ENCODE measurements around the gene HOXC12. TPM values are rescaled to one million over a fixed set of nuclear protein-coding genes. Genes with fewer than 3 reads are reported as not detected.

Gene HOXC12
- total RNA-seq, 2 experiments from 2014 or later: not detected

GRCh38 chr12:53989227-53990113, 34.8 kb downstream of the HOXC12 start:
- POLR2A ChIA-PET: no interaction called here
- CTCF ChIA-PET: interaction anchor here (0.7 to 2.3 kb wide), 4 partner anchors 16 to 243 kb away, joined by 3 to 9 read pairs (median 5); no protein-coding TSS in a partner anchor

- POLR2A ChIA-PET: no interaction called here
Observed at GRCh38 chr12:53990311-53991076, 35.8 kb downstream of the HOXC12 start.

GRCh38 chr12:53991077-53991460, 36.4 kb downstream of the HOXC12 start:
- ChIA-PET CTCF (interaction anchor here (0.6 to 2.3 kb wide), 6 partner anchors 9 to 244 kb away, joined by 3 to 7 read pairs (median 3); partner anchors contain the start of gene HOXC9), POLR2A (no interaction called here)

More at GRCh38 chr12:53990311-53991076, 35.8 kb downstream of the HOXC12 start:
- CTCF ChIA-PET: interaction anchor here (0.6 to 2.3 kb wide), 3 partner anchors 15 to 244 kb away, joined by 3 to 7 read pairs (median 3); no protein-coding TSS in a partner anchor

GRCh38 chr12:53992377-53992889, 37.7 kb downstream of the HOXC12 start:
- CTCF ChIA-PET: interaction anchor here (1.2 kb wide), 1 partner anchor 8 kb away, joined by 3 read pairs; the partner anchor contains the start of gene HOXC9
- POLR2A ChIA-PET: no interaction called here

GRCh38 chr12:53993162-53994008, 38.7 kb downstream of the HOXC12 start:
- CTCF ChIA-PET: interaction anchor here (0.8 to 0.9 kb wide), 3 partner anchors 37 to 215 kb away, joined by 3 to 4 read pairs (median 3); partner anchors contain the start of gene HOXC5
- POLR2A ChIA-PET: no interaction called here

GRCh38 chr12:53994009-53994263, 39.2 kb downstream of the HOXC12 start:
- POLR2A ChIA-PET: no interaction called here
- CTCF ChIA-PET: interaction anchor here (0.8 to 0.9 kb wide), 3 partner anchors 38 to 214 kb away, joined by 3 to 4 read pairs (median 3); partner anchors contain the start of gene HOXC5

GRCh38 chr12:53994264-53995001, 39.7 kb downstream of the HOXC12 start:
- ChIA-PET POLR2A (no interaction called here), CTCF (interaction anchor here (0.8 to 2.6 kb wide), 5 partner anchors 9 to 214 kb away, joined by 3 to 12 read pairs (median 3); partner anchors contain the start of genes HOXC10 and HOXC5)

- ChIA-PET CTCF (interaction anchor here (1.0 to 2.6 kb wide), 2 partner anchors 10 to 213 kb away, joined by 3 to 12 read pairs; partner anchors contain the start of gene HOXC10), POLR2A (no interaction called here)
Observed at GRCh38 chr12:53995002-53995377, 40.3 kb downstream of the HOXC12 start.

- POLR2A ChIA-PET: no interaction called here
- CTCF ChIA-PET: interaction anchor here (1.0 to 2.6 kb wide), 3 partner anchors 11 to 212 kb away, joined by 3 to 12 read pairs (median 3); partner anchors contain the start of gene HOXC10
Observed at GRCh38 chr12:53995378-53996239, 40.9 kb downstream of the HOXC12 start.

GRCh38 chr12:53996240-53997203, 41.8 kb downstream of the HOXC12 start:
- CTCF ChIA-PET: interaction anchor here (0.9 to 2.6 kb wide), 3 partner anchors 9 to 211 kb away, joined by 3 to 12 read pairs (median 3); no protein-coding TSS in a partner anchor
- POLR2A ChIA-PET: no interaction called here

GRCh38 chr12:53997204-53998109, 42.8 kb downstream of the HOXC12 start:
- CTCF ChIA-PET: interaction anchor here (0.9 to 2.6 kb wide), 4 partner anchors 8 to 210 kb away, joined by 3 to 12 read pairs (median 3); no protein-coding TSS in a partner anchor
- POLR2A ChIA-PET: no interaction called here

GRCh38 chr12:53998110-53998899, 43.6 kb downstream of the HOXC12 start:
- CTCF ChIA-PET: interaction anchor here (0.9 to 1.2 kb wide), 4 partner anchors 11 to 210 kb away, joined by 3 to 4 read pairs (median 3); partner anchors contain the start of gene HOXC8

GRCh38 chr12:53998900-53999236, 44.2 kb downstream of the HOXC12 start:
- ChIA-PET CTCF (interaction anchor here (0.8 to 1.6 kb wide), 6 partner anchors 10 to 209 kb away, joined by 3 to 7 read pairs (median 3); partner anchors contain the start of genes HOXC10 and HOXC8), POLR2A (no interaction called here)

More at GRCh38 chr12:53998110-53998899, 43.6 kb downstream of the HOXC12 start:
- POLR2A ChIA-PET: interaction anchor here (0.5 kb wide), 1 partner anchor 18 kb away, joined by 8 read pairs; no protein-coding TSS in a partner anchor

GRCh38 chr12:53999559-54000115, 44.9 kb downstream of the HOXC12 start:
- POLR2A ChIA-PET: no interaction called here

More at GRCh38 chr12:53999559-54000115, 44.9 kb downstream of the HOXC12 start:
- CTCF ChIA-PET: interaction anchor here (0.7 to 1.8 kb wide), 6 partner anchors 9 to 201 kb away, joined by 3 to 7 read pairs (median 6); partner anchors contain the start of genes HOXC10 and HOXC8

Data from activated CD8-positive, alpha-beta memory T cell treated with anti-CD3 and anti-CD28 coated beads for 36 hours (primary cell).